ENCODE results near the gene RPTN.

DNA sequence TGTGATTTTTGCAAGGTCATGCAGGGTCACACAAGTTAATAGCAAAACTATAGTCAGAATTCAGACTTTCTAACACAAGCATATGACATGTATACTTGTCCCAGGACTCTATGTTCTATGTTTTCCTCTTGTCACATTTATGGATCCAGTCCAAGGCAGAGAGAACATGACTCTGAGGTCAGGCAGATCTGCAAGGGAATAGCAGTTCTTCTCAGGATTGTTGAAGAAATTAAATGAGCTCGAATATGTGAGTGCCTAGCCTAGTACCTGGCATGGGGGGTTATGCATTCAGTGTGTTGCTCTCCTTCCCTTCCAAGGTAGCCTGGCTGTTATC is 9.5 kb upstream of the RPTN start:
- TF ChIP-seq SUZ12 (IDR thresholded peaks at IDR 0.05; ENCODE audit: extremely low read depth, insufficient read depth, insufficient read length) (no peak), YY1 (IDR thresholded peaks at IDR 0.05; ENCODE audit: insufficient read depth, insufficient read length) (no peak), ZNF274 (IDR thresholded peaks at IDR 0.05; ENCODE audit: low read depth, low read length) (no peak)

All from NT2/D1 (cell line).